Measurements from ENCODE around the gene ATP11A. TPM values are rescaled to one million over a fixed set of nuclear protein-coding genes. Genes with fewer than 3 reads are reported as not detected.
A peak's percentile ranks its signal among the peaks of the same experiment; 100 is the strongest.

Gene ATP11A
- total and polyA plus RNA-seq, 11 donors = 20.5 to 146 (median 91.2) TPM

- WGBS, 4 donors = 81 to 90% (median 88%) methylated on average over 10 of the region's 10 CpGs
- intact Hi-C loops (cut with DNase I) = loop anchor here in 2 of 10 donors (10.0 kb wide), 2 partner anchors 63 to 113 kb away; partner anchors contain the start of gene ATP11A (in 1 of the 2)
- DNase-seq (no peak), ATAC-seq (no peak)
- H3K27me3 ChIP-seq = no peaks in the 10 kb centered on the region
- no peaks in the 10 kb centered on the region for H3K36me3 ChIP-seq
- no peaks in the 10 kb centered on the region for H3K9me3 ChIP-seq
- H3K4me3 ChIP-seq = no peak overlapping the region
- peak overlapping the region in 1 of 12 donors; percentile 50 for H3K27ac ChIP-seq
- TF ChIP-seq POLR2A (IDR thresholded peaks at IDR 0.05) (no peak), CTCF (IDR thresholded peaks at IDR 0.05) (no peak)
- H3K4me1 ChIP-seq = peaks cover 0 to 30% (median 16%) of the 10 kb centered on the region in 12 donors
These were observed 67.9 kb downstream of the ATP11A start for GRCh38 chr13:112757759-112758086.

- TF ChIP-seq POLR2A (IDR thresholded peaks at IDR 0.05) (no peak), CTCF (IDR thresholded peaks at IDR 0.05) (no peak)
- DNase-seq (no peak), ATAC-seq (no peak)
- Histone ChIP-seq H3K27ac (no peak overlapping the region), H3K4me1 (peaks cover 0 to 25% (median 12%) of the 10 kb centered on the region in 12 donors), H3K9me3 (no peaks in the 10 kb centered on the region), H3K27me3 (no peaks in the 10 kb centered on the region), H3K36me3 (no peaks in the 10 kb centered on the region), H3K4me3 (no peak overlapping the region)
- intact Hi-C loops (cut with DNase I) = loop anchor here in 2 of 10 donors (10.0 kb wide), 2 partner anchors 64 to 114 kb away; partner anchors contain the start of gene ATP11A (in 1 of the 2)
- WGBS, 4 donors = 92 to 97% (median 95%) methylated on average over 9 of the region's 9 CpGs
These were observed 69.2 kb downstream of the ATP11A start for GRCh38 chr13:112759053-112759452.

- TF ChIP-seq POLR2A (IDR thresholded peaks at IDR 0.05) (no peak), CTCF (IDR thresholded peaks at IDR 0.05) (no peak)
- Histone ChIP-seq H3K27ac (no peak overlapping the region), H3K36me3 (no peaks in the 10 kb centered on the region), H3K4me1 (peaks cover 0 to 22% (median 12%) of the 10 kb centered on the region in 12 donors), H3K9me3 (no peaks in the 10 kb centered on the region), H3K27me3 (no peaks in the 10 kb centered on the region), H3K4me3 (no peak overlapping the region)
- intact Hi-C loops (cut with DNase I) = loop anchor here in 2 of 10 donors (10.0 kb wide), 2 partner anchors 65 to 115 kb away; partner anchors contain the start of gene ATP11A (in 1 of the 2)
- no peak for DNase-seq
- 85 to 89% (median 87%) methylated on average over 11 of the region's 11 CpGs for WGBS, 4 donors
- no peak for ATAC-seq
These were observed 70.0 kb downstream of the ATP11A start for GRCh38 chr13:112759827-112760226.

GRCh38 chr13:112760435-112760834 lies 70.6 kb downstream of the ATP11A start:
- intact Hi-C loops (cut with DNase I) = no loop called here
- H3K27ac ChIP-seq = no peak overlapping the region
- no peak for TF ChIP-seq CTCF (IDR thresholded peaks at IDR 0.05)
- no peak for TF ChIP-seq POLR2A (IDR thresholded peaks at IDR 0.05)
- no peaks in the 10 kb centered on the region for H3K27me3 ChIP-seq
- H3K4me1 ChIP-seq = peaks cover 0 to 22% (median 12%) of the 10 kb centered on the region in 12 donors
- H3K36me3 ChIP-seq = no peaks in the 10 kb centered on the region
- H3K4me3 ChIP-seq = peak overlapping the region in 3 of 12 donors; percentile 12 to 45 (median 35)
- DNase-seq (no peak), ATAC-seq (no peak)
- H3K9me3 ChIP-seq = no peaks in the 10 kb centered on the region
- WGBS, 4 donors = 73 to 77% (median 75%) methylated on average over 3 of the region's 3 CpGs
